AG04450 (cell line): ENCODE data around the gene TMEFF2. TPM values are rescaled to one million over a fixed set of nuclear protein-coding genes. Genes with fewer than 3 reads are reported as not detected.

ENCODE experiments used
- CTCF ChIA-PET: fragments of 300-600, 350-600 bp; formaldehyde crosslinking; extraction: SDS; loops from one replicate; lab custom pipeline; 2022; ENCODE audit warnings: antibody characterized with exemption, inconsistent platforms; lab: Charles Lee
- POLR2A ChIA-PET: fragments of 350-600 bp; formaldehyde crosslinking; extraction: SDS; loops from one replicate; lab custom pipeline; 2021; ENCODE audit warnings: antibody characterized with exemption, inconsistent platforms; lab: Yijun Ruan, JAX
- DNase-seq: peaks from one replicate; pipeline ENCODE4 v3.0.0-alpha.2; 2011; ENCODE audit warnings: low read depth, low spot score
- H3K27ac ChIP-seq: one replicate; pipeline ENCODE4 v1.5.1; 2012; ENCODE audit warnings: low read depth, low read length, control low read depth
- H3K27me3 ChIP-seq: one replicate; pipeline ENCODE4 v1.6.0; 2012; ENCODE audit warnings: low read length; ENCODE audit not compliant: control insufficient read depth, insufficient read depth
- H3K4me3 ChIP-seq: 2 replicates; pipeline ENCODE4 v1.5.1; 2011; ENCODE audit warnings: mild to moderate bottlenecking, low read depth, low read length, control low read depth
- H3K9me3 ChIP-seq: 2 replicates; pipeline ENCODE4 v1.5.1; 2012; ENCODE audit warnings: low read length; ENCODE audit not compliant: control insufficient read depth, insufficient read depth
- polyA plus RNA-seq: library from polyadenylated mRNA; depleted of rRNA; stranded (reverse); fragments of >200 nt; gene quantifications from 2 replicates; pipeline ENCODE4 v1.2.3, GENCODE V29; 2011
- TF ChIP-seq, protein P1 (sequence below): IDR thresholded peaks from 2 replicates; pipeline ENCODE4 v1.5.1; 2011; ENCODE audit warnings: low read depth, low read length, control low read depth, inconsistent platforms

The TMEFF2 gene
- polyA plus RNA-seq, 1 experiment: 4.1 TPM

GRCh38 chr2:191951832-191952231 lies 242.9 kb downstream of the TMEFF2 start:
- H3K9me3 ChIP-seq: no peaks in the 10 kb centered on the region
- ChIA-PET CTCF (interaction anchor here (1.0 kb wide), 1 partner anchor 139 kb away, joined by 3 read pairs; no protein-coding TSS in a partner anchor), POLR2A (no interaction called here)
- no peaks in the 10 kb centered on the region for H3K27me3 ChIP-seq
- no peak overlapping the region for H3K27ac ChIP-seq
- TF ChIP-seq, protein P1, sequence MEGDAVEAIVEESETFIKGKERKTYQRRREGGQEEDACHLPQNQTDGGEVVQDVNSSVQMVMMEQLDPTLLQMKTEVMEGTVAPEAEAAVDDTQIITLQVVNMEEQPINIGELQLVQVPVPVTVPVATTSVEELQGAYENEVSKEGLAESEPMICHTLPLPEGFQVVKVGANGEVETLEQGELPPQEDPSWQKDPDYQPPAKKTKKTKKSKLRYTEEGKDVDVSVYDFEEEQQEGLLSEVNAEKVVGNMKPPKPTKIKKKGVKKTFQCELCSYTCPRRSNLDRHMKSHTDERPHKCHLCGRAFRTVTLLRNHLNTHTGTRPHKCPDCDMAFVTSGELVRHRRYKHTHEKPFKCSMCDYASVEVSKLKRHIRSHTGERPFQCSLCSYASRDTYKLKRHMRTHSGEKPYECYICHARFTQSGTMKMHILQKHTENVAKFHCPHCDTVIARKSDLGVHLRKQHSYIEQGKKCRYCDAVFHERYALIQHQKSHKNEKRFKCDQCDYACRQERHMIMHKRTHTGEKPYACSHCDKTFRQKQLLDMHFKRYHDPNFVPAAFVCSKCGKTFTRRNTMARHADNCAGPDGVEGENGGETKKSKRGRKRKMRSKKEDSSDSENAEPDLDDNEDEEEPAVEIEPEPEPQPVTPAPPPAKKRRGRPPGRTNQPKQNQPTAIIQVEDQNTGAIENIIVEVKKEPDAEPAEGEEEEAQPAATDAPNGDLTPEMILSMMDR: no peak
- no peak overlapping the region for H3K4me3 ChIP-seq
- no peak for DNase-seq

- Histone ChIP-seq H3K9me3 (no peaks in the 10 kb centered on the region), H3K4me3 (no peak overlapping the region), H3K27me3 (no peaks in the 10 kb centered on the region), H3K27ac (no peak overlapping the region)
- no peak for DNase-seq
- POLR2A ChIA-PET: no interaction called here
- TF ChIP-seq, protein P1: no peak
- CTCF ChIA-PET: no interaction called here
Observed at GRCh38 chr2:191951376-191951775, 243.4 kb downstream of the TMEFF2 start.

DNA sequence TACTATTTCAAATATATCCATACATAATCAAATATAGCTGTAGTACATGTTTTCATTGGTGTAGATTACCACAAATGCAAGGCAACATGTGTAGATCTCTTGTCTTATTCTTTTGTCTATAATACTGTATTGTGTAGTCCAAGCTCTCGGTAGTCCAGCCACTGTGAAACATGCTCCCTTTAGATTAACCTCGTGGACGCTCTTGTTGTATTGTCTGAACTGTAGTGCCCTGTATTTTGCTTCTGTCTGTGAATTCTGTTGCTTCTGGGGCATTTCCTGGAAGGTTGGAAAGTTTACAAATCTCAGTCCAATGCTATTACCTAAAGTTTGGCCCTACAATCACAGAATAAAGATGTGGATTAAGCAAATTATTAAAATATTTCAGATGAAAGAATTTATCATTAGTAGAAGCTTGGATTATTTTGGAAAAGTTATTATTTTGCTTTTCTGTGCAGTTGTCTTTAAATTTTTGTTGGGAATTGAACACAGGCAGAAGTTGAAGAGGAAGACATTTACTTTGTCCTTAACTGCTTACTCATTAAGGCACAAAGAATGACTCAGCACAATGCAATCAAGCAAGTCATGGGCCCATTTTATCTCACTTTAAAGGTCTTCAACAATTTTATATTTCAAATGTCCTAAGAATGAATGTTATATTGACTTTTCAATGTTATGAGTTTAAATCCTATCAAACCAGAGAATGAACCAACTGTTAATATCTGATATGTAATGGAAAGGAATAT lies 244.4 kb downstream of the TMEFF2 start:
- DNase-seq: no peak
- Histone ChIP-seq H3K27me3 (no peaks in the 10 kb centered on the region), H3K9me3 (no peaks in the 10 kb centered on the region), H3K27ac (no peak overlapping the region), H3K4me3 (no peak overlapping the region)
- CTCF ChIA-PET: interaction anchor here (2.0 kb wide), 1 partner anchor 212 kb away, joined by 7 read pairs; no protein-coding TSS in a partner anchor
- POLR2A ChIA-PET: no interaction called here
- TF ChIP-seq, protein P1: no peak

DNA sequence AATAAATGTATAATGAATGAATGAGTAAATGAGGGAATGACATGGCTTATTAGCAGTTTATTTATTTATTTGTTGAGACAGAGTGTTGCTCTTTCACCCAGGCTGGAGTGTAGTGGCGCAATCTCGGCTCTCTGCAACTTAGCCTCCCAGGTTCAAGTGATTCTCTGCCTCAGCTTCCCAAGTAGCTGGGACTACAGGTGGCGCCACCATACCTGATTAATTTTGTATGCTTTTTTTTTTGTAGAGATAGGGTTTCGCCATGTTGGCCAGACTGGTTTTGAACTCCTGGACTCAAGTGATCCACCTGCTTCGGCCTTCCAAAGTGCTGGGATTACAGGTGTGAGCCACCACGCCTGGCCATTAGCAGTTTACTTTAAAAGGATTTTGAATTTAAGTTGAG lies 247.5 kb downstream of the TMEFF2 start:
- Histone ChIP-seq H3K27me3 (no peaks in the 10 kb centered on the region), H3K9me3 (no peaks in the 10 kb centered on the region), H3K4me3 (no peak overlapping the region), H3K27ac (no peak overlapping the region)
- ChIA-PET CTCF (no interaction called here), POLR2A (no interaction called here)
- TF ChIP-seq, protein P1: no peak
- DNase-seq: no peak

- no peaks in the 10 kb centered on the region for H3K9me3 ChIP-seq
- no peaks in the 10 kb centered on the region for H3K27me3 ChIP-seq
- DNase-seq: no peak
- TF ChIP-seq, protein P1: no peak
- no peak overlapping the region for H3K27ac ChIP-seq
- CTCF ChIA-PET: no interaction called here
- no peak overlapping the region for H3K4me3 ChIP-seq
- POLR2A ChIA-PET: no interaction called here
Observed at GRCh38 chr2:191946471-191947182, 248.1 kb downstream of the TMEFF2 start.
